Measurements from ENCODE around the gene SPPL3.
"Not testable (repeated sequence)": the region's sequence is repeated elsewhere in the genome, so short reads cannot be mapped to it uniquely, and the experiment has no call there.

Gene SPPL3

DNA sequence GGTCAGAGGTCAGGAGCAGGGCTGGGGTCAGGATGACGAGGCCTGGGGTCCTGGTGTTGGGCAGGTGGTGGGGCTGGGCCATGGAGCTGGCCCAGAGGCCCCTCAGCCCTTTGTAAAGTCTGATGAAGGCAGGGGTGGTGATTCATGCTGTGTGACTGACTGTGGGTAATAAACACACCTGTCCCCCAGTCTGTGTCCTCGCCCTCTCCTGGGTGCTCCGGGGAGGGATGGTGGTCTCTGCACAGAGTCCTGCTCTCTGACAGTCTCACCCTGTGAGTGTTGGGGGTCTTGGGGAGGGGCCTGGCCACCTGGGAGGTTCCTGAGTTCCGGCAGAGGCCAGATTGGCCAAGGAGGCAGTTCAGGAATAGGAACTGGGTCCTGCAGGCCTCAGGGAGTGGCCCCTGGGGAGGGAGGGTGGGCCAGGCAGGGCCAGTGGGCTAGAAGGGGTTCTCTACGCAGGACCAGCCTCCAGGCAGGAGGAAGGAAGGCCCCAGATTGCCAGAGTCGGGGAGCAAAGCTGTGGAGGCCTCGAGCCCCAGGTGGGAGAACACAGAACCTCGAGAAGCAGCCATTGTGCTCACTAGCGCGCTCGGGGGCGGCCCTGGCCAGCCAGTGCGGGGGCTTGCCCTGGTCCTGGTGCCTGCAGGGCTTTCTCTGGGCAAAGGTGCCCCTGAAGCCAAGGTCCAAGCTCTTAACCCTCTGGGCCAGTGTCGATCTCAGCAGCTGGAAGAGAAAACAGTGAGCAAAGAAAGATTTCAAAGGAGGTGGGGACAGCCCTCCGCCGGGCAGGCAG is 164.1 kb downstream of the SPPL3 start:
- no peak for DNase-seq

GRCh38 chr12:120739031-120739762 is 165.0 kb downstream of the SPPL3 start:
- DNase-seq, result no peak

GRCh38 chr12:120738252-120739030 is 165.7 kb downstream of the SPPL3 start:
- no peak for DNase-seq

GRCh38 chr12:120737557-120738251 is 166.5 kb downstream of the SPPL3 start:
- DNase-seq, result no peak

DNA sequence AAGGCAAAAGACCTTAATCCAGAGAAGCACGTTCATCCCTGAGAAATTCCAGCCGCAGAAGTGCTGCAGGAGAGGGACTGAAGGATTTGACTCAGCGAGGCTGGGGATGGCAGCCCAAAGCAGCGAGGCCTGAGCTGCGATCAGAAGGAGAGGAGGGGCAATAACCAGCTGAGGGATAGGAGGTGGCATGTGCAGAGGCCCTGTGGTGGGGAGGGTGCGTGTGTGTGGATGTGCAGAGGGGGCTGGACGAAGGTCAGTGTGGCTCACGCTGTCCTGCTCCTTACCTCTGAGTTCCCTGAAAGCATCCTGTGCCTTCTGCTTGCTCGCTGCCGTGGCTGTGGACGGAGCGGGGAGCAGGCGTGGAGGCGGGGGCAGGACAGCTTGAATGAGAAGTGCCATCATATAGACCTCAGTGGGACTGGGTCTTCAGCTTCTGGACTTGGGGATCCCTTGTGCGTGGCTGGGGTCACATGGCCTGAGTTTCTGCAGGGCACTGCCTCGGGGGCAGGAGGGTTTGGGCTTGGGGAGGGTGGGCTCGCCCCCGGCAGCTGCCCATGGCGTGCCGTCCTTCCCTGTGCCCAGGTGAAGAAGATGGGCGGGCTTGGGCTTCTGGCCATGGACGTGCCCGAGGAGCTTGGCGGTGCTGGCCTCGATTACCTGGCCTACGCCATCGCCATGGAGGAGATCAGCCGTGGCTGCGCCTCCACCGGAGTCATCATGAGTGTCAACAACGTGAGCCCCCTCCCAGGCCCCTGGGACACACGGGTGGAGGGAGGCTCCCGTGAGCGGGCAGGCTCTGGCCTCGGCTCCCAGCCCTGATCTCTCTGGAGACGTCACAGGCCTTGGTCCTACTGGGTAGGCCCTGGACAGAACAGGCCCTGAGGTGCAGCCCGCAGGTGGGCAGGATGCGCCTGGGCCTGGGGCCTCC is 167.5 kb downstream of the SPPL3 start:
- no peak for DNase-seq

GRCh38 chr12:120735181-120735580 is 169.0 kb downstream of the SPPL3 start:
- DNase-seq, result no peak

DNA sequence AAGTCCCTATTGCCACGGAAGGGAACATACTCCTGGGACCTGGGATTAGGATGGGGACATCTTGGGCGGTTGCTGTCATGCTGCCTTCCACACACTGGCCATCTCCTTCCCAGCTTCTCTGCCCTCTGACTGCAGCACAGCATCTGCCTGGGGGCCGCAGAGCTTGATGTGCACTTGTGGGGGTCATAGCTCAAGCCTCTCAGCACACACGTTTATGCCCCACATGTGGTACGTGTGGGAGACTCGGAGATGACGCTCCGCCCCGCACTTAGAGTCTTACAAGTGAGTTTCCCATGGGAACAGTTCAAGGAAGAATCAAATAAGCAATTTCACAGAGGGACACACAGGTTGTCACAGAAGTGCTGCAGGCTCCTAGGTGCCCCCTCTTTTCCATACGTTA is 169.9 kb downstream of the SPPL3 start:
- DNase-seq, result no peak

GRCh38 chr12:120733574-120733973 is 170.6 kb downstream of the SPPL3 start:
- no peak for DNase-seq

GRCh38 chr12:120732198-120732597 is 172.0 kb downstream of the SPPL3 start:
- not testable (repeated sequence) for DNase-seq

GRCh38 chr12:120726961-120727360 is 177.2 kb downstream of the SPPL3 start:
- no peak for DNase-seq

GRCh38 chr12:120726510-120726793 is 177.7 kb downstream of the SPPL3 start:
- no peak for DNase-seq

DNA sequence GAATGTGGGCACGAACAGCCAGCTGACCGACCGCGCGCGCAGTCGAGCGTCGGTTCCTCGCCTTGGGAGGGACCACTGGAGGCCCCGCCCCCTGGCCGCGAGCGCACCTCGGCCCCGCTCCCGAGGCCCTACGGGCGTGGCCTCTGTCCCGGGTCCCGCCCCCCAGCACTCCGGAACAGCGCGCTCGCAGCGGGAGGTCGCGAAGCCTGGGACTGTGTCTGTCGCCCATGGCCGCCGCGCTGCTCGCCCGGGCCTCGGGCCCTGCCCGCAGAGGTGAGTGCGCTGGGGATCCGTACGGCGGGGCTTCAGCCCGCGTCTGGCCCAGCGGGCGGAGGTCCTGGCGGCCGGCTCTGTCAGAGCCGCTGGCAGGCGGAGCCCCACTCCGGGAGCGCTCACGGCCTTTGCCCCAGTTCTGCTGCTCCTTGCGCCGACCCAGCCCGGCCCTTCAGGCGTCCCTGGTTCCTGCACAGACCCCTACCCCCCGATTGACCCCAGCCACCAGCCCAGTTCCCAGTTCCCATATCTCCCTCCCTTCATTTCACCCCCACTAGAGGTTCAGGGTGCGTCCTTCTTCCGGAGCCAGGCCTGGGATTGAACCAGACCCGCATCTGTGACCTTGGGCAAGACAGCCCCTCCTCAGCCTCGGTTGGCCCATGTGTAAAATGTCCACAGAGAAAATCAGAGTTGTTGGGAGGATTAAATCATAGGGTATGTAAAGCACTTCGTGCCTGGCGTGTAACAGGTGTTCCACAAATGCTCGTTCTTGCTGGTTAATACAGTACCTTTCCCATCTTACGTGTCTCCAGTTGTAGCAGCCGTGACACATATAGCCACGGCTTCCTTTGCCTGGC is 178.3 kb downstream of the SPPL3 start, which contains the start of gene ACADS:
ACADS (plus strand) TSS at position 168 of the 851 bp plus-strand sequence; CDS start at position 228, 60 bp downstream.
- peak; percentile 88 for DNase-seq

- DNase-seq, result no peak
Observed at GRCh38 chr12:120725151-120725658, 179.0 kb downstream of the SPPL3 start.

DNA sequence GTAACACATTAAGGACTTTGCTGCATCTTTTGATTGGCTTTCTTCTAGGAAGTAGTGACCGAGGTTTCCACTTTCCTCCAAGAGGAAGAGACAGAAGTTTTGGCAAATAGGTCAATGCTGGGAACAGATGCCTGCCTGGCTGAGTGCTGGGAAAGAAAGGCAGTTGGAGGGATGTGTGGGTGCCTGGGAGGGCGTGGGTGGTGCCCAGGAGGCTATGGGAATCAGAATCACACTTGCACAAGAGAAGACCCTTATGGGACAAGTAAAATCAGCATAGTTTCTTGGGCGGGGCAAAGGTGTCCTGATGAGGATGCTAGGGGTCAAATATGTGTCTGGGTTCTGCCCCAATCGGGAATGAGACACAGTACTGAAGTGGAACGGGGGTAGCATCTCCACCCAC is 179.4 kb downstream of the SPPL3 start:
- no peak for DNase-seq

- DNase-seq, result no peak
Observed at GRCh38 chr12:120722784-120723183, 181.4 kb downstream of the SPPL3 start.

DNA sequence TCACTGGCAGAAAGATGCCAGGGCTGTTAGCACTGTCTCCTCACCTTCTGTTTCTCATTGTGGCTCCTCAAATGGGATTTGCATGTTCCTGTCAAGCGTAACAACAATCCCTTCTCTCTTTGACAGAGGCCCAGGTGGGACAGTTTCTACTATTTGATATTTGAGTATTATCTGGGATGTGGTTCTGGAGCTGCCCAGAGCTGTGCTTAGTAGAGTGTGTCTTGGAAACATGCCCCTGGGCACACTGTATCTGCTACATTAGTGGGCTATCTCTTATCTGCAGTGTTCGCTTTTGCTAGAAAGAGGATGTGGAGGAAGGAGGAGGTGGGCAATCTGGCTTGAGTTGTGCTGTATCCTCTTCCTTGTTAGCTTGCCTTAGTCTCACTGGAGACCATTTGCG is 182.3 kb downstream of the SPPL3 start:
- no peak for DNase-seq

GRCh38 chr12:120720987-120721801 is 183.0 kb downstream of the SPPL3 start:
- no peak for DNase-seq

DNA sequence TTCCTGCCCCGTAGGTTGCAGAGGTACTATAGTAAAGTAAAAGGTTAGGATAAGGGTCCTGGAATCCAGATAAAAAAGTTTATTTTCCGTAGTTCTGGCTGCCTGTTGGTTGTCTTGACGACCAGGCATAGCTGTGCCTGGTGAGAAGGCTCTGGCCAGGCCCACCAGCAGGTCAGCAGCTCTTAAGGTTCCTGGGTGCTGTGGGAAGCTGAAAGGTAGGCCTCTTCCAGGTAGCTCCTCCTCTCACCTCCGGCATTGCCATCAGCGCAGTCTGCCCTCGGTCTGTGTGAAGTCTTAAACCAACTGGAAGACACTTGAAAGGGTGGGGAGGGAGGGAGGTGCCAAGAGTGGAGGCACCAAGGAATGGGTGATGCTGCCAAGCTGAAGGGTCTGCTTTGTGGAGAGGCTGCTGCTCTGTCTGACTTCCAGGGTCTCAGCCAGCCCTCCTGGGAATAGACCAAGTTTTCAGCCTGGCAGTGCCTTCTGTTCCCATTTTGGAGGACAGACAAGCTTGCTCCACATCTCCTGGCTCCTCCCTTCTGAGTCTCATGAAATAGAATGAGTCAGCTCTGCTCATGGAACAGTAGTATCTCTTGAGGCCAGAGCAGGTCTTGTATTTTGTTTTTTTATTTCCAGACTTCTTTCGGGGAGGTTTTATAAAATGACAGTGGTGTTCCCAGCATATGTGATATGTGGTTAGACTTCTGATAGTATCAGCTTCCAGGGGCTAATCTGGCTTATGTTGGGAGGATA is 183.7 kb downstream of the SPPL3 start:
- no peak for DNase-seq

Data from CD4-positive, alpha-beta T cell treated with Interleukin-15 for 1 hour (primary cell).